UCSD-AML1 (cell line): ENCODE data around the gene PANK4.
"Not testable (repeated sequence)": the region's sequence is repeated elsewhere in the genome, so short reads cannot be mapped to it uniquely, and the experiment has no call there.

Source experiments
- DNase-seq: peaks from one replicate; lab custom pipeline; 2025; ENCODE audit not compliant: unreplicated experiment; lab: John Stamatoyannopoulos, UW

Gene PANK4

DNA sequence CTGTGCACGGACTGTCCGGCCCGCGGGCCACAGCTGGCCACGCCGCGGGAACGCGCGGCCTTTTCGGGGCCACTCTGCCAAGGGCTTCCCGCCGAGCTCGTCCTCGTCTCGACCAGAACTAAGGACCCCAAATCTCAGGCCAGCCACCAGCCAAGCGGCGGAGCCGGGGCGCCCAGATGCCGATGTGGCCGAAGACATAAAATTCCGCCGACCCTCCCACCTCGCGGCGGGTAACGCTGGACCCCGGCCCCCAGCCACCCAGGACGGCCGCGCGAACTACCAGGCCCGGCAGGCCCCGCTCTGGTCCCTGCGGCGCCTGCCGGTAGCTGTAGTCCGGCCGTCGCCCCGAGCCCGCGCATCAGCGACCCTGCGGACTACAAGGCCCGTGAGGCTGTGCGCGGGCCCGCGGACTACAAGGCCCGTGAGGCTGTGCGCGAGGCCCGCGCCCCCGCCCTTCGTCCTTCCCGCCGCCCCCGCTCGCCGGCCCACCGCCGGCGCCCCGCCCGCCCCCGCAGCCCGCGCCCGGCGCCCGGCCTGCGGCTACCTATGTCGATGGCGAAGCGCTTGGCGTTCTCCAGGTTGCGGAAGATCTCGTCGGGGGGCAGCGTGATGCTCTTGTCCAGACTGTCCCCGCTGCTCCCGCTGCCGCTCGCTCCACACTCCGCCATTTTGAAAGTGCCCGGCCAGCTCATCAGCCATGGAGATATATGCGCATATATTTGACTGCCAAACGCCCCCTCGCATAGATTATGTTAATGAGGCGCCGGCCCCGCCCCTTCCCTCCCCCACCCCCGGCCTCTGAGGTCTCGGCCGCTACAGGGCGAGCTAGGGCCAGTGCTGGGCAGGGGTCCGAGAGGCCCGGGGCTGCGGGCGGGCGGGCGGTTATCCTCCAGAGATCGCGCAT lies at the start of gene PANK4:
TSS of gene PANK4 (minus strand) at position 677 of the 904 bp plus-strand sequence. CDS start at position 668, 9 bp downstream.
- peak; percentile 93 for DNase-seq

GRCh38 chr1:2574350-2574749 lies 48.0 kb upstream of the PANK4 start:
- peak; percentile 46 for DNase-seq

- DNase-seq, result no peak
Observed at GRCh38 chr1:2573250-2573920, 47.0 kb upstream of the PANK4 start.

DNA sequence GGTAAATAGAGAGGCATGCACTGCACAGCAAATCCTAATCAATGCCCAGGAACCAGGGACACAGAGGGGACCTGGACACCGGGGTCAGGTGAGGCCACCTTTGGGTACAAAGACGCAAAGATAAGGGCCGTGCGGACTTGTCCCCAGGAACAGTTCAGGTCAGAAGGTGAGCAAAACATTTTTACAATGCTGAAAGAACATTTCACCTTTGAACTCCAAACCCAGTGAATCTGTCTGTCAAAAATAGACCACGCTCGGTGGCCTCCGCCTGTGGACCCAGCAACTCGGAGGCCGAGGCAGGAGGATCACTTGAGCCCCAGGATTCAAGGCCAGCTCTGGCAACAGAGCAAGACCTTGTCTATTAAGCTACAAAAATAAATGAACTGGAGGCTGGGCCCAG lies 45.0 kb upstream of the PANK4 start:
- DNase-seq, result no peak

GRCh38 chr1:2570332-2570731 lies 43.9 kb upstream of the PANK4 start:
- peak; percentile 74 for DNase-seq

- not testable (repeated sequence) for DNase-seq
Observed at GRCh38 chr1:2569703-2570102, 43.3 kb upstream of the PANK4 start.

DNA sequence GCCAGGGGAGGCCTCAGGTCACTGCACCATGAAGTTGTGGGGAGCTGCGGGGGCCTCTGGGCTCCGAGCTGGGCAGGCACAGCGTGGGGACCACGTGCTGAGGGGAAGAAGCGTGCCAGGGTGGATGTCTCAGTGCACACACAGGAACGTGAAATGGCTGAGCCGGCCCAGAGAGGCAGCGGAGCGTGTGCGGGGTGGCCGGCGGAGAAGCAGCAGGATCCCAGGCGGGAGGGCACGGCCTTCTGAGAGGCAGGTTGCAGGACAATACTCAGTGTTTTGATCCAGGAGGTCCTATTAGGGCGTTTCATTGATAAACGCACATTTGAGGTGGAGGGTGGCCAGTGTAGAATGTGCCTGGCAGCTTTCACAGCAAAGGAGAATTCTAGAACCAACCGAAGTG lies 42.7 kb upstream of the PANK4 start:
- DNase-seq, result no peak

GRCh38 chr1:2568187-2568816 lies 41.9 kb upstream of the PANK4 start:
- DNase-seq, result not testable (repeated sequence)

- DNase-seq, result no peak
Observed at GRCh38 chr1:2567083-2567679, 40.8 kb upstream of the PANK4 start.

- no peak for DNase-seq
Observed at GRCh38 chr1:2566101-2567045, 40.0 kb upstream of the PANK4 start.

- DNase-seq, result no peak
Observed at GRCh38 chr1:2564815-2565374, 38.5 kb upstream of the PANK4 start.

- DNase-seq, result no peak
Observed at GRCh38 chr1:2564006-2564814, 37.8 kb upstream of the PANK4 start.

DNA sequence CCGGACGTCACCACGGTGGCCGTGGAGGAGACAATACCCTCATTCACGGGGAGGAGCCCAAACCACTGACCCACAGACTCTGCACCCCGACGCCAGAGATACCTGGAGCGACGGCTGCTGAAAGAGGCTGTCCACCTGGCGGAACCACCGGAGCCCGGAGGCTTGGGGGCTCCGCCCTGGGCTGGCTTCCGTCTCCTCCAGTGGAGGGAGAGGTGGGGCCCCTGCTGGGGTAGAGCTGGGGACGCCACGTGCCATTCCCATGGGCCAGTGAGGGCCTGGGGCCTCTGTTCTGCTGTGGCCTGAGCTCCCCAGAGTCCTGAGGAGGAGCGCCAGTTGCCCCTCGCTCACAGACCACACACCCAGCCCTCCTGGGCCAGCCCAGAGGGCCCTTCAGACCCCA lies 36.8 kb upstream of the PANK4 start:
- no peak for DNase-seq

DNA sequence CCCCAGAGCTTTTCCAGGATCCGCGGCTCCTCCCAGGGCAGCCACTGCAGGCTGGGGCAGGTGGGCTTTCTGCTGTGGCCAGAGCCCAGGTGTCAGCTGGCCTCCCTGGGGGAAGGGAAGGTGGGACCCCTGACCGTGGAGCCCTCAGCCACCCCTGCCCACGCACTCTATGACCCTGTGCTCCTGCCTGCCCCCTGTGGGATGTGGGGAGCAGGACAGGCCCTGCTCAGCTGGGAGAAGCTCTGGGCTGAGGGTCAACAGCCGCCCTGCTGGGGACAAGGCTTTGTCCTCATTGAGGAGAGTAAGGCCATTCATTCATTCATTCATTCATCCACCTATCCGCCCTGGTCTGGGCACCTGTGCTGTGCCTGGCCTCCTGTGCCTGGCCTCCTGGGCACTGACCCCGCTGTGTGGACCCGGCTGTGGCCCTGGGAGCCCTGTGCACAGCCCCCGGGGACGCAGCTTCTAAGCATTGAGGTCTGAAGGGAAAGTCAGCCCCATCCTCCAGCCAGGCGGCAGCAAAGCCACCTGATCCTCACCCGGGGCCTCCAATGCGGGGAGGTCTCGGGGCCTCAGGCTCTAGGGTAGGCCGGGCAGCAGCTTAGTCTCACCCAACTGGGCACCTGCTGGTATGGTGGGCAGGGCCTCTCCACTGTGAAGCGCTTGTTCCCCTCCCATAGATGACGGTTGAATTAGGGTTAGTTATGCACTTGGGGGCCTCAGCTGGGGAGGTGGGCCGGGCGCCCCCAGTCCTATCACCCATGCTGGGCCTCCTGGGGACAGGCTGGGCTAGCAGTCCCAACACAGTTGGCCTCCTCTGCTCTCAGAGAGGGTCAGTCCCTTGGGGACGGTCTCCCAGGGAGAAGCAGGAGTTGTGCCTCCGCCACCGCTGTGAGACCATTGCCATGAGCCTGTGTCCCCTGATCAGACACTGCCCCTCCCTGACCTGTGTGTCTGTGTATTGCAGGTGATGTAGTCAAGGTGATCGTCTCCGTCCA lies 35.8 kb upstream of the PANK4 start:
- DNase-seq, result peak; percentile 32

- DNase-seq, result no peak
Observed at GRCh38 chr1:2561446-2561845, 35.0 kb upstream of the PANK4 start.

DNA sequence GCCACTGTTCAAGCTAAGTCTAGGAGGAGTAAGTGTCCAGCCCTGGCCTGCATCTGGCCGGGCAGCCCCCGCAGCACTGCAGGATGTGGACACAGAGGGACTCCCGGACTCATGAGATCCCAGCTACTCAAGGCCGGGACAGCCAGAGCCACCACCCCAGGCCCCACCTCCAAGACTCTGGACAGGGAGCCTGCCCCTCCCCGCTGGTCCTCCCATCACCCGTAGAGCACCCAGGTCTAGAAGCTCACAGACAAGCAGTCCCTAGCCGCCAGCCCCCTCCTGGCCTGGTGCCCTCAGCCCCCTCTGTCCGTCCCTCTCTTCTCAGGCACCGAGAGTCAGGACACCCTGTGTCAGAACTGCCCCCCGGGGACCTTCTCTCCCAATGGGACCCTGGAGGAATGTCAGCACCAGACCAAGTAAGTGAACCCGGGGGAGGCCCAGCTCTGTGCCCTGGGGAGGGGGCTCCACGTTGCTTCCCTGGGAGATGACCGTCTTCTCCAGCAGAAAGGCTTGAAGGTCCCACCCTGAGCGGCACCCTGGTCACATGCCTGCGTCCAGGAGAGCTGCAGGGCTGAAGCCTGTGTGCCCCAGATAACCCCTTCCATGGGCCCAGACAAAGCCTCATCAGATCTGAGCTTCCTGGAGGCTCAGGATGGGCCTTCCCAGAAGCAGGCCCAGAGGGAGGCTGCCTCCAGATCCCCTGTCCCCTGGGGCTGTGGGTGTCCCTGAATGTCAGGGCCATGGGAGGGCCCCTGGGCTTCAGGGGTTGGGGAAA lies 34.1 kb upstream of the PANK4 start:
- no peak for DNase-seq
